ENCODE measurements around the gene ITGB2.

Gene ITGB2

GRCh38 chr21:44909719-44910118, 11.0 kb downstream of the ITGB2 start:
- no peak for DNase-seq

DNA sequence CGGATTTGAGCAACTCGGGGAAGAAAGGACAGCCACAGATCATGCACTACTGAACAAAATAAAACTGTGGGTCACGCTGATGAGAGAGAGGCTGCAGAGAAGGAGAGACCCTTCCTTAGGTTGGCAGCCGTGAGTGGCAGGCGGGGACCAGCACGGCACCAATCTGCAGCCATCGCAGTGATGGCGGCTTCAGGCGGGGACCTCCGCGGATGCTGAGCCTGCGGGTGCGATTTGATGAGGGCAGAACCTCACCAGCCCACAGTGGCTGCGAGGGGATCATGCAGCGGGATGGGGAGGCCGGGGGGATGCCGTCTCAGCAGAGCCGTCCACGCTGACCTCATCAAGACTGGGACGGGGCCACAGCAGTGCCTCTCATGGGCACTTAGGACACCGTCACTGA, 11.8 kb downstream of the ITGB2 start:
- DNase-seq = no peak

- no peak for DNase-seq
These were observed 12.5 kb downstream of the ITGB2 start for GRCh38 chr21:44907966-44908895.

DNA sequence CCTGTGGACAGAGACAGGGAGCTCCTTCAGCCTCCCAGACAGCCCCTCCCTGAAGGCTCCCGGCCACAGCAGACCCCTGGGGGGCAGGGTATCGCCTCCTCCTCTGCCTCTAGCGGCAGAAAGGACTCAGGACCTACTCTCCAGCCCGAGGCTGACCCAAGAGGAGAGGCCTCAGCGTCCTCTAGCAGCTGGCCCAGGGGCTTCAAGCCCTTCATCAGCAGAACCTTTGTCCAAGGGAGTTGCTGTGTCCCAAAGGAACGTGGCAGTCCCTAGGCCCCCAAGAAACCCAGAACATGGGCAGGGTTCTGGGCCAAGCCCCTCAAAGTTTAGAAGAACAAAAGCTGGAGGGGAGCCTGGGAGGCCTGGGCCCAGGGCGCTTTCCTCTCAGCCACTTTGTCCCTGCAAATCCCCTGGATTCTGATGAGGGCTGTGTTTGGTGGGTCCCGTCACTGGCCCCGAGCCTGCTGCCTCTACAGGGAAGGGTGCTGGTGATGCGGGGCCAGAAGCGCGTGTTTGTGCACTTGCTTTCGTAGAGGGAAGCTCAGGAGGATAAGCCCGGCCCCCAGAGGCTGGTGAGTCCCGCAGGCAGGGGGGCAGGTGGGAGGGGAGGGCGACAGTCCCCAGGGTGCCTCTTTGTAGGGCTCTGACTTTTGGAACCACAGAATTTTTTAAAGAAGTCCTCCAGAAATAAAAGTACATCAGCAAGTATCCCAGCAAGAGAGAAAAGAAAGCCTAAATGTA, 13.3 kb downstream of the ITGB2 start:
- DNase-seq = no peak

DNA sequence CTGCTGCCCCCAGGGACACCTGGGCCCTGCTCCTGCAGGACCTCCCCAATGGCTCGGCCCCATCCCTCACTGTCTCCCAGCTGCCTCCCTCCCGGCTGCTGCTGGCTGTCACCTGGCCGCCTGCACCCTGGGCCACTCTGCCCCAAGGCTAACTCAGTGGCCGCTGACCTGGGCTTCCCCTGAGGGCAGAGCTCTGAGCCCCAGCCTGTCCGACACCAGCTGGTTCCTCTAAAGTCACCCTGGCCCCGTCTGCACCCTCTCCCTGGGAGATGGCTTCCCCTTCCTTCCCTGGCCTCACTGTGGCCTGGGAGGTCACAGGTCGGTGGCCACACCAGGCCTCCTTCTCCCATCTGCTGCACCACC, 15.0 kb downstream of the ITGB2 start:
- no peak for DNase-seq

DNA sequence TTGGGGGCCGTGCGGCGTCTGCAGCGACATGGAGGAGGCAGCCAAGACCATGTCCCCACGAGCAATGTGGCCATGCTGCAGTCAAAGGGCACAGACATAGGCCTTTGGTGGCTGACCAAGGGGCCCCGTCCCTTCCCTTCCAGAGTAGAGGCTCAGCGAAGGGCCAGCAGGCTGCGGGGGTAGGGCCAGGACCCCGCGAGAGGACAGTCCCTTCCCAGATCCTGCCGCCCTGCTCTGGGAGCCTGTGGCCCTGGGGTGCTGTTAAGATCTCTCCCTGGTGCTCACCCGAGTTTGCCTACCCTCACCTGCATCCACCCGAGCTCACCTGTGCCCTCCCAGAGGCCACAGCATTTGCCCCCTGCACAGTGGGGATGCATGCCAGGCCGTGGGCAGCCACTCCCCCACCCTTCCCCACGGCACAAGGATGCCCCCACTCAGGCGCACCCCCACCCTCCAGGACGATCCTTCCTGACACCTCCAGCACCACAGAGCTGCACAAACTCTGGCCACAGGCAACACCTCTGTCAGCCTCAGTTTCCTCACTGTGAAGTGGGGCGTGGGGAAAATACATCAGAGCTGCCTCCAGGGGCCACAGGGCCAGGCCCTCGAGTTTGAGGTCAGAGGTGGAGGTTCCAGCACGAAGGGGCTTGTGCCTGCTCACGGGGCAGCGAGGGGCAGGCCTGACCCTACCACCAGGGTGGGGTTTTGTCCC, 15.5 kb downstream of the ITGB2 start:
- DNase-seq = no peak

GRCh38 chr21:44904141-44904923, 16.4 kb downstream of the ITGB2 start:
- DNase-seq = no peak

DNA sequence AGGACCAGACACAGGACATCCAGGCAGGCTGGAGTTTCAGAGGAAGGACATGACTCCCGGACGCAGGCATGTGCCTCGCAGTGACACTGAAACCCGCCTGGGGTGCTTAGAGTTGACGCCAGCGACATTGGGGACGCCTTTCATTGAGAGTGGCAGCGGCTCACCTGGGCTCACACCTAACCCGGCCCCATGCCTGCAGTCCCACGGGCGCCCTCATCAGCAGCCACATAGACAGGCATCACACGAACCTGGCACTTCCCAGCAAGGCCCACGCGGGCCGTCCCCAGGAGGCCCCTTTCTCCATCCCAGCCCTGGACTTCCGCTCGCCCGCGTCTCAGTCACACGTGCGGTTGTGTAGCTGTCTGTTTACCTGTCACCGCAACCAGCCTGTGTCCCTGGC, 17.0 kb downstream of the ITGB2 start:
- DNase-seq = no peak

- no peak for DNase-seq
These were observed 17.5 kb downstream of the ITGB2 start for GRCh38 chr21:44903050-44903685.

DNA sequence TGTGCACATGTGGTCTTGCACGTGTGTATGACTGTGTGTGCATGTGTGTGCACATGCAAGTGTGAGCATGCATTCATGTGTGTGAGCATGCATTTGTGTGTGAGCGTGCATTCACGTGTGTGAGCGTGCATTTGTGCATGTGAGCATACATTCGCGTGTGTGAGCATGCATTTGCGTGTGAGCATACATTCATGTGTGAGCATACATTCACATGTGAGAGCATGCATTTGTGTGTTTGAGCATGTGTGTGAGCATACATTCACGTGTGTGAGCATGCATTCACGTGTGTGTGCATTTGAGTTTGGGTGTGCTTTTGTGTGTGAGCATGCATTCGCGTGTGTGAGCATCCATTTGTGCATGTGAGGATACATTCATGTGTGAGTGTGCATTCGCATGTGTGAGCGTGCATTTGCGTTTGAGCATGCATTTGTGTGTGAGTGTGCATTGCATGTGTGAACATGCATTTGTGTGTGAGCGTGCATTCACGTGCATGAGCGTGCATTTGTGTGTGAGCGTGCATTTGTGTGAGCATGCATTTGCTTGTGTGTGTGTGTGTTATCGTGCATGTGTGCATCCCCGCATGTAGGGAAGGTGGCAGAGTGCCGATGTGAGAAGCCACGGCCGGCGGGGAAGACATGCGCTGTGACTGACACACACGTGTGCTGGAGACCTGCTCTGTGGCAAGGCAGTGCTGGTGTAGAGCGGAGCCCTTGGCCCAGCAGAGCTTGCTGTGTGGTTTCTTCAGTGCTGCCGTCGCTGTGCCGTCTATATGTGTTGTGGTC, 18.2 kb downstream of the ITGB2 start:
- peak; percentile 9 for DNase-seq

DNA sequence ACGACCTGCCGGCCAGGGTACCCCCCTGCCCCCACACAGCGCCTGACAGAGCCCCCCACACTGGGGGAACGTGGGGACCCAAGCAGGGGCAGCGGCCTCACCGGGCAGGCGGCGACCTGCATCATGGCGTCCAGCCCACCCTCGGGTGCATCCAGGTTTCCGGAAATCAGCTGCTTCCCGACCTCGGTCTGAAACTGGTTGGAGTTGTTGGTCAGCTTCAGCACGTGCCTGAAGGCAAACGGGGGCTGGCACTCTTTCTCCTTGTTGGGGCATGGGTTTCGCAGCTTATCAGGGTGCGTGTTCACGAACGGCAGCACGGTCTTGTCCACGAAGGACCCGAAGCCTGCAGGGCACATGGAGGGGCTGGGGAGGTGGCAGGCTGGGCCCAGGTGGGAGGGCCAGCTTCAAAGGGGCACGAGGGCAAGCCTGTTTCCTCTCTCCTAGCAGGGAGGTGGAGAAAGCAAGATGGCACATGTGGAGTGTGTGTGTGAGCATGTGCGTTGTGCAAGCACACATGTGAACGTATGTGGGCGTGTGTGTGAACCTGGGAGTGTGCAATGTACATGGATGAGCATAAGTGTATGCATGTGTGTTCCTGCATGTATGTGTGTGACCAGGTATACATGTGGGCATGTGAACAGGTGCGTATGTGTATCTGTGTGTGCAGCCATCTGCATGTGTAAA, 19.2 kb downstream of the ITGB2 start:
- DNase-seq = no peak

- DNase-seq = no peak
These were observed 20.0 kb downstream of the ITGB2 start for GRCh38 chr21:44900559-44901251.

GRCh38 chr21:44899768-44900558, 20.7 kb downstream of the ITGB2 start:
- no peak for DNase-seq

GRCh38 chr21:44898851-44899767, 21.6 kb downstream of the ITGB2 start:
- no peak for DNase-seq

- peak; percentile 25 for DNase-seq
These were observed 22.6 kb downstream of the ITGB2 start for GRCh38 chr21:44898011-44898488.

GRCh38 chr21:44897326-44898010, 23.2 kb downstream of the ITGB2 start:
- no peak for DNase-seq

DNA sequence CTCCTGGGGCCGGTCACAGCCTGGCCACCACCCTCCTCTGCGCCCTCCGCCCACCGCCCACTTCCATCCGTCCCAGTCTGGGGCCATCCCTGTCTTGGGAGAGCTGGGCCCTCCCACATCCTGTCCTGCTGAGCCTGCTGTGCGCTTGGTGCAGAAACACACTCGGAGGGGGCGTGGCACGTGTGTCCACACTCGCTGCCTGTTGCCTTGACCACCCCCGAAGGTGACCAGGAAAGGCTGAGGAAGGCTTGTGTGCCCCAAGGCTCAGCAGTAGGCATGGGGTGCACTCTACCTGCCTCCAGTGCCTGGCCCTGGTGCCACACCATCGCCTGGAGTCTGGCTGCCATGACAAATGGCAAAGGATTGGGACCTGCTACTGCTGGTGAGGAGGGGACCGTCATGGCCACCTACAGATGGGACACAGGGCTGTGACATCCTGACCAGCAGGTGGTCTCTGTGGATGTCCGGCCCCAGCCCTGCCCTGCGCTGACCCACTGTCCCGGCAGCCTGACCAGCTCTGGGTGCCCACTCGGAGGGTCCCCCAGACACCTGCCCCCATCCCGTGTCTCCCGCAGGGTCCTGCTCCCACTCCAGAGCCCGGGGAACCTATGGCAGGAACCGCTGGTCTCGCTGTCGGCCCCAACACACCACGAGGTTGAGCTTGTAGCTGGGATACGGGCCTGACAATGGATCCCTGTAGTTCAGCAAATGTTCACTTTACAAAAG, 24.0 kb downstream of the ITGB2 start:
- DNase-seq = no peak
